ENCODE results near the gene GPR143. TPM values are rescaled to one million over a fixed set of nuclear protein-coding genes. Genes with fewer than 3 reads are reported as not detected.

The GPR143 gene
- total RNA-seq, 3 donors from 2014 or later: 0.39 to 0.93 (median 0.41) TPM

DNA sequence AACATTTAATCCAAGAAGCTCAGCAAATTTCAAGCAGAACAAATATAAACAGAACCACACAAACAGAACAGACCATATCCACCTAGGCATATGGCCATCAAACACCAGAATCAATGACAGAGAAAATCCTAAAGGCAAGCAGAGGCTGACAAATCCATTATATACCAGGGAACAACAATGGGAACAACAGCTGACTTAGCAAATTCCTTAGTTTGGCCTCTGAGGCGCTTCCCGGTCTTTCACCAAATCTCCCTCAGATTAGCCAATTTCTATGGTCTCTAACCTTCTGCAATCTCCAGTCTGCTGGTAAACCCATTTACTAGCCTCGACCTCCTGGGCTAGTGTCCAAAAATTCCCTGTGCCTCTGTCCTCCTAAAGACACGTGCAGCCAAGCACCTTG, 59.2 kb downstream of the GPR143 start:
- Histone ChIP-seq H3K36me3 (ENCODE audit: low read depth) (no peaks in the 10 kb centered on the region), H3K4me3 (no peak overlapping the region), H3K9me3 (no peaks in the 10 kb centered on the region), H3K4me1 (ENCODE audit: low read depth) (peaks cover 3% of the 10 kb centered on the region)
- TF ChIP-seq, protein P1, sequence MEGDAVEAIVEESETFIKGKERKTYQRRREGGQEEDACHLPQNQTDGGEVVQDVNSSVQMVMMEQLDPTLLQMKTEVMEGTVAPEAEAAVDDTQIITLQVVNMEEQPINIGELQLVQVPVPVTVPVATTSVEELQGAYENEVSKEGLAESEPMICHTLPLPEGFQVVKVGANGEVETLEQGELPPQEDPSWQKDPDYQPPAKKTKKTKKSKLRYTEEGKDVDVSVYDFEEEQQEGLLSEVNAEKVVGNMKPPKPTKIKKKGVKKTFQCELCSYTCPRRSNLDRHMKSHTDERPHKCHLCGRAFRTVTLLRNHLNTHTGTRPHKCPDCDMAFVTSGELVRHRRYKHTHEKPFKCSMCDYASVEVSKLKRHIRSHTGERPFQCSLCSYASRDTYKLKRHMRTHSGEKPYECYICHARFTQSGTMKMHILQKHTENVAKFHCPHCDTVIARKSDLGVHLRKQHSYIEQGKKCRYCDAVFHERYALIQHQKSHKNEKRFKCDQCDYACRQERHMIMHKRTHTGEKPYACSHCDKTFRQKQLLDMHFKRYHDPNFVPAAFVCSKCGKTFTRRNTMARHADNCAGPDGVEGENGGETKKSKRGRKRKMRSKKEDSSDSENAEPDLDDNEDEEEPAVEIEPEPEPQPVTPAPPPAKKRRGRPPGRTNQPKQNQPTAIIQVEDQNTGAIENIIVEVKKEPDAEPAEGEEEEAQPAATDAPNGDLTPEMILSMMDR (IDR thresholded peaks at IDR 0.05): no peak
- ATAC-seq (no peak), DNase-seq (no peak)
- intact Hi-C loops (cut with DNase I, micrococcal nuclease): no loop called here

DNA sequence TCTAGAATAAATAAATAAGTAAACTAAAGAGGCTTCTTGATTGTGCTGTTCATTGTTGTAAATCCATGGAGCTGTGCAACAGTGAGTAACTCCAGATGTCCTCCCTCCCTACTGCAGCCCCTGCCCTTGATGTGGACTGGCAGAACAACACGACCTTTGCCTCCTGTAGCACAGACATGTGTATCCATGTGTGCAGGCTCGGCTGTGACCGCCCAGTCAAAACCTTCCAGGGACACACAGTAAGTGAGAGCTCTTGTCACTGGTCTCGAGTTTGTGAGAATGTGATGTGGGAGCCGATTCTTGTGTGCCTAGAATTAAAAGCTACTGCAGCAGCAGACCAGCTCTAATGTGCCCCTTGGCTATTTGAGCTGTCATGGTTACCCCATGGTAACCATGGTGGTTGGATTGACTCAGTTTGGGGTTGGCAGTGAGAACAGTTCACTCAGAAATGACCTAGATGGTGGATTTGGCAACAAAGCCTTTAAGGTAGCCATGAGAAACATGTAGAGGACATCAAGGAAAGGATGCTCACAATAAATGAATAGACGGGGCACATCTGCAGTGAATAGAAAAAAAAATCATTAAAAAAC, 60.7 kb downstream of the GPR143 start:
- no peaks in the 10 kb centered on the region for H3K36me3 ChIP-seq (ENCODE audit: low read depth)
- no peak for ATAC-seq
- TF ChIP-seq, protein P1 (IDR thresholded peaks at IDR 0.05): no peak
- intact Hi-C loops (cut with DNase I, micrococcal nuclease): no loop called here
- H3K4me3 ChIP-seq: no peak overlapping the region
- no peak for DNase-seq
- peaks cover 3% of the 10 kb centered on the region for H3K4me1 ChIP-seq (ENCODE audit: low read depth)
- no peaks in the 10 kb centered on the region for H3K9me3 ChIP-seq

DNA sequence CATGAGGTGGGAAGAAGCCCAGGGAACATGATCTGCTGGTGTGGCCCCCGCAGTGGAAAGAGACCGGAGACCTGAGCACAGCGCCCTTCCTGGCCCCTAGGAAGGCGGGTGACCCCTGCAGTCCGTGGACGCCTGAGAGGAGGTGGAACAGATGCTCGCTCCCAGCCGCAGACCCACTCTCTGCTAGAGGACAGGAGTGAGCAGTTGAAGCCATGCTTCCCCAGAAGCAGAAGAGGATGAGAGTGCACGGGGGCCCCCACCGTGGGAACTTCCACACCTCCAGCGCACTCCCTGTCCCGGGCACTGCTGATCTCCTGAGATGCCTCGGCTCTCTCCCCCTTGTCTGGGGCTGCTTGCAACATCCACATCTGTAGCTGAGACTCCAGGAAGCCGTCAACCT, 62.2 kb downstream of the GPR143 start:
- no peaks in the 10 kb centered on the region for H3K9me3 ChIP-seq
- no peaks in the 10 kb centered on the region for H3K4me1 ChIP-seq (ENCODE audit: low read depth)
- intact Hi-C loops (cut with DNase I, micrococcal nuclease): no loop called here
- no peak overlapping the region for H3K4me3 ChIP-seq
- H3K36me3 ChIP-seq (ENCODE audit: low read depth): no peaks in the 10 kb centered on the region
- DNase-seq: no peak
- ATAC-seq: no peak
- TF ChIP-seq, protein P1 (IDR thresholded peaks at IDR 0.05): no peak

DNA sequence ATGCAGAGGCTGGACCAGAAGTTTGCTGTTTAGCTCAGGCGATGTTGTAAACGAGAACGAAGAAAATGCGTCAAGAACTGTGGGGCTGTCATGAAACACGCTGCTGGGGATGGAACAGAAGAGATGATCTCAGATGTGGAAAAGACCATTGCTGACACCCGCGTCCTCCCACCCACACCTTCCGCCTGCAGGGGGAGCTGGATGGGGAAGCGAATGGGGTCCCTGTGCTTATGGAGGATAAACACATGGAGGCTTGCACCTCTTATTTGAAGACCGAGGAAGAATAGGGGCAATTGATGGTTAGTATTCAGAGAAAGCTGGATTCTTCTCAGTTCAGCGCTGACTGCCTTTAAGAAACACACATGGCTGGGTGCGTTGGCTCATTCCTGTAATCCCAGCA, 63.9 kb downstream of the GPR143 start:
- TF ChIP-seq, protein P1 (IDR thresholded peaks at IDR 0.05): no peak
- no peak for ATAC-seq
- DNase-seq: no peak
- no peaks in the 10 kb centered on the region for H3K36me3 ChIP-seq (ENCODE audit: low read depth)
- no peaks in the 10 kb centered on the region for H3K4me1 ChIP-seq (ENCODE audit: low read depth)
- H3K4me3 ChIP-seq: no peak overlapping the region
- no peaks in the 10 kb centered on the region for H3K9me3 ChIP-seq
- intact Hi-C loops (cut with DNase I, micrococcal nuclease): no loop called here

DNA sequence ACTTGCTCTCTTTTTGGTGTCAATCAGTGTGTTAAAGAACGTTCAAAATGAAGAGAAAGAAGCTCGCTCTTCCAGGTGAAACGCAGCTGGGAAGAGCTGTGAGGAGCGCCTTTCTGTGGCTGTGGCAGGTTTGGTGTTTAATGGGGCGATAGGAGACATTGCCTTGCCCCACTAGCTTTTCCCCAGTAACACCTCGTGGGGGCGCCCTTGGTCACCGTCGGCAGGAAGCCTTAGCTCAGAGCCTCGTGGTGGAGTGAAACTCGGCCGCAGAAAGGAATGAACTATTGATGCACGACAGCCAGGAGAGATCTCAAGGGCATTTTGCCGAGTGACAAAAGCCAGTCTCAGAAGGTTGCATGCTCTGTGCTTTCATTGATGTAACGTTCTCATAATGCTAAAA, 65.1 kb downstream of the GPR143 start:
- Histone ChIP-seq H3K4me3 (no peak overlapping the region), H3K9me3 (no peaks in the 10 kb centered on the region), H3K4me1 (ENCODE audit: low read depth) (no peaks in the 10 kb centered on the region), H3K36me3 (ENCODE audit: low read depth) (no peaks in the 10 kb centered on the region)
- TF ChIP-seq, protein P1 (IDR thresholded peaks at IDR 0.05): no peak
- intact Hi-C loops (cut with DNase I, micrococcal nuclease): no loop called here
- ATAC-seq: no peak
- DNase-seq: no peak

DNA sequence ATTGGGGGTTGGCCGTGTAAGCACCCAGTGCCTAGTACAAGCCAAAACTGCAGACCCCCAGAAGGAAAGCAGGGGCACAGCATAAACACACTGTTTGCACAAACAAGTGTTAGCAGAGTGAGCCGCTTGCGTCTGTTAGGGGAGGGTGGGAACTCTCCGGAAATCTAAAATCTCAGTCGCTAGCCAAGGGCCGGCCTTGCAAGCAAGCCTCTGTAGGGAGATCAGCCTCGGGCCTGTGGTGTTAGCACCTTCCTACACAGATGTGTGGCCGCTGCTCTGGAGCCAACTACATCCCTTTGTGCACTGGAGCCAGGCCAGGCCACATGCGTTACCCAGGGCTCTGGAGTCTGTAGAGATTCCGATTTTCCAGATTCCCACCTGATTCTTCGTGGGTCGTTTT, 67.1 kb downstream of the GPR143 start:
- ATAC-seq (no peak), DNase-seq (no peak)
- Histone ChIP-seq H3K9me3 (no peaks in the 10 kb centered on the region), H3K4me3 (no peak overlapping the region), H3K4me1 (ENCODE audit: low read depth) (no peaks in the 10 kb centered on the region), H3K36me3 (ENCODE audit: low read depth) (no peaks in the 10 kb centered on the region)
- intact Hi-C loops (cut with DNase I, micrococcal nuclease): no loop called here
- TF ChIP-seq, protein P1 (IDR thresholded peaks at IDR 0.05): no peak

All from mucosa of descending colon (tissue), 3 donors.